ENCODE measurements around the gene ZNF207. TPM values are rescaled to one million over a fixed set of nuclear protein-coding genes. Genes with fewer than 3 reads are reported as not detected.

ZNF207 gene
- total RNA-seq, 1 donor from 2014 or later: 54.5 TPM

DNA sequence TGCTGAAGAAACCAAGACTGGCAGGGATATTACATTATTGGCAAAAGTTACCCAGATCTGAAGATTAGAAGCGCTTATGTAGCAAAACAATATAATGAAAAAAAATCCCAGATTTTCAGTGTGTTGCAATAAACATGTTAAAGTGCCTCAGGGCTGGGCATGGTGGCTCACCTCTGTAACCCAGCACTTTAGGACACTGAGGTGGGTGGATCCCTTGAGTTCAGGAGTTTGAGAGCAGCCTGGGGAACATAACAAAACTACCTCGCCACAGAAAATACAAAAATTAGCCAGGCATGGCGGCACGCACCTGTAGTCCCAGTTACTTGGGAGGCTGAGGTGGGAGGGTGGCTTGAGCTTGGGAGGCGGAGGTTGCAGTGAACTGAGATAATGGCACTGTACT lies 6.8 kb downstream of the ZNF207 start:
- Histone ChIP-seq H3K4me3 (peak overlapping the region; percentile 38), H3K36me3 (peaks cover 96% of the 10 kb centered on the region), H3K9me3 (replicated peaks) (no peaks in the 10 kb centered on the region), H3K27ac (replicated peaks) (no peak overlapping the region), H3K27me3 (ENCODE audit: low read depth) (no peaks in the 10 kb centered on the region), H3K4me1 (peaks cover 93% of the 10 kb centered on the region)
- no peak for DNase-seq
- intact Hi-C loops (cut with micrococcal nuclease): no loop called here
- TF ChIP-seq, protein P1, sequence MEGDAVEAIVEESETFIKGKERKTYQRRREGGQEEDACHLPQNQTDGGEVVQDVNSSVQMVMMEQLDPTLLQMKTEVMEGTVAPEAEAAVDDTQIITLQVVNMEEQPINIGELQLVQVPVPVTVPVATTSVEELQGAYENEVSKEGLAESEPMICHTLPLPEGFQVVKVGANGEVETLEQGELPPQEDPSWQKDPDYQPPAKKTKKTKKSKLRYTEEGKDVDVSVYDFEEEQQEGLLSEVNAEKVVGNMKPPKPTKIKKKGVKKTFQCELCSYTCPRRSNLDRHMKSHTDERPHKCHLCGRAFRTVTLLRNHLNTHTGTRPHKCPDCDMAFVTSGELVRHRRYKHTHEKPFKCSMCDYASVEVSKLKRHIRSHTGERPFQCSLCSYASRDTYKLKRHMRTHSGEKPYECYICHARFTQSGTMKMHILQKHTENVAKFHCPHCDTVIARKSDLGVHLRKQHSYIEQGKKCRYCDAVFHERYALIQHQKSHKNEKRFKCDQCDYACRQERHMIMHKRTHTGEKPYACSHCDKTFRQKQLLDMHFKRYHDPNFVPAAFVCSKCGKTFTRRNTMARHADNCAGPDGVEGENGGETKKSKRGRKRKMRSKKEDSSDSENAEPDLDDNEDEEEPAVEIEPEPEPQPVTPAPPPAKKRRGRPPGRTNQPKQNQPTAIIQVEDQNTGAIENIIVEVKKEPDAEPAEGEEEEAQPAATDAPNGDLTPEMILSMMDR (IDR thresholded peaks at IDR 0.05; ENCODE audit: borderline replicate concordance): no peak

DNA sequence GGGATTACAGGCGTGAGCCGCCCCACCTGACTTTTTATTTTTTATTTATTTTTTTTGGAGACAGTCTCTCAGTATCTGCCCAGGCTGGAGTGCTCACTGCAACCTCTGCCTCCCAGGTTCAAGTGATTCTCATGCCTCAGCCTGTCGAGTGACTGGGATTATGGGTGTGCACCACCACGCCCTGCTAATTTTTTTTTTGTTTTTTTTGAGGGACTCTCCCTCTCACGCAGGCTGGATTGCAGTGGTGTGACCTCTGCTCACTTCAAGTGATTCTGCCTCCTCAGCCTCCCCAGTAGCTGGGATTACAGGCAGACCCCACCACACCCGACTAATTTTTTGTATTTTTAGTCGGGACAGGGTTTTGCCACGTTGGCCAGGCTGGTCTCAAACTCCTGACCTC lies 7.7 kb downstream of the ZNF207 start:
- intact Hi-C loops (cut with micrococcal nuclease): no loop called here
- TF ChIP-seq, protein P1 (IDR thresholded peaks at IDR 0.05; ENCODE audit: borderline replicate concordance): no peak
- Histone ChIP-seq H3K36me3 (peaks cover 99% of the 10 kb centered on the region), H3K4me1 (peaks cover 85% of the 10 kb centered on the region), H3K4me3 (no peak overlapping the region), H3K27ac (replicated peaks) (no peak overlapping the region), H3K27me3 (ENCODE audit: low read depth) (no peaks in the 10 kb centered on the region), H3K9me3 (replicated peaks) (no peaks in the 10 kb centered on the region)
- DNase-seq: no peak

DNA sequence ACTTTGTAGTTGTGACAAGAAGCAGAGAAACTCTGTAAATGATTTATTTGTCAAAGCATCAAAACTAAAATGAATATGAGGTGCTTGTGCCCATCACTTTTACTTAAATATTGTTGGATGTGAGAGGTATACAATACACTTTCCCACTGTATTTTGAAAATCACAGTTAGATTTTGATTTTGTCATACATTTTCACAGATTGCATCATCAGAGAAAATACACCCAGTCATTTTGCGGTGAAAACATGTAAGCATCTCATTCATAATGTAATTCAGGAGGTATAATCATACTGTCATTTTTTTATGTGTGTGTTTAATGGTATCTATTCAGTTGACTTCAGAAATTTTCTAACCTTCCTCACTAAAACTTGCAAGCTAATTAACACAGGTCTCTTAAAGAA lies 11.3 kb downstream of the ZNF207 start:
- H3K4me3 ChIP-seq: no peak overlapping the region
- H3K4me1 ChIP-seq: peaks cover 48% of the 10 kb centered on the region
- H3K27ac ChIP-seq (replicated peaks): no peak overlapping the region
- intact Hi-C loops (cut with micrococcal nuclease): no loop called here
- no peak for DNase-seq
- peaks cover 100% of the 10 kb centered on the region for H3K36me3 ChIP-seq
- H3K27me3 ChIP-seq (ENCODE audit: low read depth): no peaks in the 10 kb centered on the region
- TF ChIP-seq, protein P1 (IDR thresholded peaks at IDR 0.05; ENCODE audit: borderline replicate concordance): no peak
- no peaks in the 10 kb centered on the region for H3K9me3 ChIP-seq (replicated peaks)

DNA sequence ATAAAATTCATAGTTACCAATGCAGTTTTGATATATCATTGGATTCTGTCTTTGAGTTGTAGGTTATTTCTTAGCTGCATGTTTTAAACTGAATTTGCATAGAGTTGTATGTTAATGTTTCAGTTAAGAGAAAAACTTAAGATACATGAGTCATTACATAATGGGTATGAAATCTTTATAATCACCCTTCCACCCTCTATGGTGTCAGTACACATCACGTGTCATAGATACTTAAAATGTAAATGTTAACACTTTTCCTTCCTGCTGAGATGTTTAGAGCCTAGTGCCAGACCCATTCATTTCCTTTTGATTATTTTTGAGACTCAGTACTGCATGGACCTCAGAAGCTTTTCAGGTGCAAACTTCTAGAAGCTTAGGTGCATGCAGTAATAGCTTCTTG lies 20.5 kb downstream of the ZNF207 start:
- no peak for DNase-seq
- Histone ChIP-seq H3K27me3 (ENCODE audit: low read depth) (no peaks in the 10 kb centered on the region), H3K4me3 (no peak overlapping the region), H3K36me3 (peaks cover 96% of the 10 kb centered on the region), H3K27ac (replicated peaks) (no peak overlapping the region), H3K4me1 (peaks cover 3% of the 10 kb centered on the region), H3K9me3 (replicated peaks) (no peaks in the 10 kb centered on the region)
- TF ChIP-seq, protein P1 (IDR thresholded peaks at IDR 0.05; ENCODE audit: borderline replicate concordance): no peak
- intact Hi-C loops (cut with micrococcal nuclease): no loop called here

DNA sequence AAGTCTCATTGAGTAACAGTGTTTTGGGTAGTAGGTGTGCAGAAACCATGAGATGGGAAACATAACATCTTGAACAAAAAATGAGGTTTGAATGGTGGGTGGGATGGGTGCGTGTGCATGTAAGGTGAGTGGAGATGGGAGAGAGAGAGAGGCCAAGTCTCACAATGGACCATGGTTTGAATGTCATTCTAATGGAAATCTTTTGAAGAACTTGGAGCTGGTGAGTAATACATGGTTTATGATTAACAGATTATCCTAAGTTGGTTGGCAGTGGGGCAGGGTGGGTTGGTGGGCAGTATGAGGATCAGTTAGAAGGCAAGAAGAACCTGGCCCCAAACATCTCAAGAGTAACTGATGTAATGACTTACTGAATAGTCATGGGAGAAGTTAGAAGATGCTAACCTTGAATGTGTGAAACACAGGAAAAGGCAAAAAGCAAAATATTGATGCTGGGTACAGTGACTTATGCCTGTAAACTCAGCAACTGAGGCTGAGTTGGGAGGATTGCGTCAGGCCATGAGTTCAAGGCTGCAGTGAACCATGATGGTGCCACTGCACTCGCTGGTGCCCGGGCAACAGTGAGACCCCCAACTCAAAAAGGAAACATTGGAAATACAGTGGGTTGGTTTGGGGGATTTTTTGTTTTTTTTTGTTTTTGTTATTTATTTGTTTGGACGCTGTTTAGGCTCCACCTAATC lies 32.7 kb downstream of the ZNF207 start:
- Histone ChIP-seq H3K4me1 (no peaks in the 10 kb centered on the region), H3K27ac (replicated peaks) (no peak overlapping the region), H3K4me3 (no peak overlapping the region), H3K9me3 (replicated peaks) (no peaks in the 10 kb centered on the region), H3K27me3 (ENCODE audit: low read depth) (no peaks in the 10 kb centered on the region), H3K36me3 (peaks cover 57% of the 10 kb centered on the region)
- no peak for DNase-seq
- TF ChIP-seq, protein P1 (IDR thresholded peaks at IDR 0.05; ENCODE audit: borderline replicate concordance): no peak
- intact Hi-C loops (cut with micrococcal nuclease): no loop called here
